ENCODE measurements around the gene ACBD3.

ACBD3 gene

DNA sequence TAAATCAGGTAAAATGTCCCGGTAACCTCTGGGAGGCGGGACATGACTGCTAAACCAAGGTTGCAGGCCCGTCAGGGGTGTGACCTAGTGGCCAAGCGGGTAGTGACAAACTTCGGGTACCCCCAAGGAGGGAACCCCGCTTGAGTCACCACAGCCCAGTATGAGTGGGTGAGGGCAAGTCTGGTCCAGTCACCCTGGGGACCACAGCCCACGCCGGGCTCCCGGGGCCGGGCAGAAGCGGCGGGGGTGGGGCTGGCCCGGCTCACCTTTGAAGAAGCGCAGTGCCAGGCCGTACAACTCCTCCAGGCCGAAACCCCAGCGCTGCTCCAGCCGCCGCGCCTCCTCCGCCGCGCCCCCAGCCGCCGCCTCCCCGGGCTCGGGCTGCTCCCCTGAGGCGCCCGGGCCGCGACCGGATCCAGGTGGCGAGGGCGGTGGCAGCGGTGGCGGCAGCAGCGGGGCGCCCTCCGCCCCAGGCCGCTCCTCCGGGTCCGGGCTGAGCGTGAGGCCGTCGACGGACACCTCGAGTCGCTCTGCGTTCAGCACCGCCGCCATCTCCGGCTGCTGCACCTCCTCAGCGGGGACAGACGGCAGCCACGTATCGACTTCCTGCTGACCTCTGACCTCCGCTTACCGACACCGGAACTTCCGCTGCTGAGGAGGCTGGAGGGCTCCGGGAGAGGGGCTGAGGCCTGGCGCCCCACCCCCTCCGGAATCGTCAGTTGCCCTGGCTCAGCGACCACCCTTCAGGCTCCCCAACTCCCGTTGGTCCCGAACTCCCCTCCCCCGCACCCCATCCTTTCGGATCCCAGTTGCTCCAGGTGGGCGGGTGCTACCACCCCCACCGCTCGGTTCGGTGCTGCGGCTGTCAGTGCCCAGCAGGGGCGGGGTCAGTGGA is at the start of gene ACBD3:
TSS of gene ACBD3 (minus strand) at position 618 of the 895 bp plus-strand sequence. CDS start at position 552, 66 bp downstream.
- intact Hi-C loops (cut with micrococcal nuclease): loop anchor here (5.0 kb wide), 2 partner anchors 119 to 189 kb away; partner anchors contain the start of gene SDE2
- H3K27ac Mint-ChIP-seq: peak within 1 kb of the TSS; percentile 91
- no peaks in the 10 kb centered on the region for H3K27me3 Mint-ChIP-seq
- no peaks in the 10 kb centered on the region for H3K9me3 Mint-ChIP-seq
- H3K4me1 Mint-ChIP-seq (ENCODE audit: low read depth): peaks cover 38% of the 10 kb centered on the region
- peak within 1 kb of the TSS; percentile 88 for H3K4me3 Mint-ChIP-seq
- peaks cover 18% of the 10 kb centered on the region for H3K36me3 Mint-ChIP-seq (ENCODE audit: low read depth)

DNA sequence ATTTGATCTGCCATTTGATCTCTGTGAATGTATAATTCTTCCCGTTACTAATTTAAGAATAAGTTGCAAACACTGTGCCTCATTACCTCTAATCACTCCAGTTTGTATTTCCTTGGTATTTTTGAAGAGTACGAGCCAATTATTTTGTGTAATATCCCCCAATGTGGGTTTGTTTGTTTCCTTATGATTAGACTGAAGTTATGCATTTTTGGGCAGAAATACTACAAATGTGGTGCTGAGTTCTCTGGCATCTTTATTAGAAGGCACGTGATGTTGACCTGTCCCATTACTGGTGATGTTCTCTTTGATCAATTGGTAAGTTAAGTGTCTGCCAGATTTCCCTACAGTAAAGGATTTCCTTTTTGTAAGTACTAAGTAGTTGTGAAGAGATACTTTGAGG is 47.3 kb upstream of the ACBD3 start:
- H3K9me3 Mint-ChIP-seq: no peaks in the 10 kb centered on the region

DNA sequence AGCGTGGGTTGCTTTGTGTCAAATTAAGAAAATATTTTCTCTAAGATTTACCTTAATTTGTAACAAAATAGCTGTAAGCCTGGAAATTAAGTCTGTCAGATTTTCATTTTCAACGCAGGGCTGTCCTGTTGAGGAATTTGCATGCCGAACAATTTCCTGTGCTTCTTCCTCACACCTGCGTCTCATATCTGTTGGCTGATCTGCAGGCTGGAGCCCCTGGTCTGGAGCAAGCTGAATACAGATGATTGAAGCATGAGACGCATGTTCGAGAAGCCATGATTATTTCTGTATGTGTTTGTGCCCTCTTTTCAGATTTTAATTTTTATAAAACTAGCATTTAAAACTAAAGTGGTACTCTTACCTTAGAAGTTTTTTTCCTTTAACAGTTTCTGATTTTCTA is 46.8 kb upstream of the ACBD3 start:
- H3K36me3 Mint-ChIP-seq (ENCODE audit: low read depth): peaks cover 27% of the 10 kb centered on the region
- no peak overlapping the region for H3K27ac Mint-ChIP-seq
- no peaks in the 10 kb centered on the region for H3K27me3 Mint-ChIP-seq
- no peaks in the 10 kb centered on the region for H3K9me3 Mint-ChIP-seq
- intact Hi-C loops (cut with micrococcal nuclease): no loop called here
- no peak overlapping the region for H3K4me3 Mint-ChIP-seq
- H3K4me1 Mint-ChIP-seq (ENCODE audit: low read depth): no peaks in the 10 kb centered on the region

More for the DNA sequence above, 47.3 kb upstream of the ACBD3 start:
- intact Hi-C loops (cut with micrococcal nuclease): no loop called here
- H3K36me3 Mint-ChIP-seq (ENCODE audit: low read depth): peaks cover 30% of the 10 kb centered on the region
- H3K4me3 Mint-ChIP-seq: no peak overlapping the region
- H3K27ac Mint-ChIP-seq: no peak overlapping the region
- no peaks in the 10 kb centered on the region for H3K27me3 Mint-ChIP-seq
- no peaks in the 10 kb centered on the region for H3K4me1 Mint-ChIP-seq (ENCODE audit: low read depth)

DNA sequence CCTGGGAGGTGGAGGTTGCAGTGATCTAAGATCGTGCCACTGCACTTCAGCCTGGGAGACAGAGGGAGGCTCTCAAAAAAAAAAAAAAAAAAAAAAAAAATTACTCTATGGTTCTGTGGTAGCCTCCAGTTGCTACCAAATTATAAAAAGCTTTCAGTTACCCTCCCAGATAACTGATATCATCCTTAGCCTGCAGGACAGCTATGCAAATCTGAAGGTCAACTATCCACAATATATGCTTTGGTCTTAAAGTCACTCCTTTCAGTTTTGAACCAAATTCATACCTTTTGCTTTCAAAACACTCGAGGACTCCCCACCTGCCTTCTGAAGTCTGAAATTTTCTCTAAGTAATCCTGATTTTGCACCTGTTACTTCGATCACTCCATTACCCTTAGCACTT is 40.1 kb upstream of the ACBD3 start:
- H3K27me3 Mint-ChIP-seq: peaks cover 37% of the 10 kb centered on the region
- no peak overlapping the region for H3K27ac Mint-ChIP-seq
- peaks cover 6% of the 10 kb centered on the region for H3K4me1 Mint-ChIP-seq (ENCODE audit: low read depth)
- H3K36me3 Mint-ChIP-seq (ENCODE audit: low read depth): no peaks in the 10 kb centered on the region
- intact Hi-C loops (cut with micrococcal nuclease): no loop called here
- no peaks in the 10 kb centered on the region for H3K9me3 Mint-ChIP-seq
- no peak overlapping the region for H3K4me3 Mint-ChIP-seq

DNA sequence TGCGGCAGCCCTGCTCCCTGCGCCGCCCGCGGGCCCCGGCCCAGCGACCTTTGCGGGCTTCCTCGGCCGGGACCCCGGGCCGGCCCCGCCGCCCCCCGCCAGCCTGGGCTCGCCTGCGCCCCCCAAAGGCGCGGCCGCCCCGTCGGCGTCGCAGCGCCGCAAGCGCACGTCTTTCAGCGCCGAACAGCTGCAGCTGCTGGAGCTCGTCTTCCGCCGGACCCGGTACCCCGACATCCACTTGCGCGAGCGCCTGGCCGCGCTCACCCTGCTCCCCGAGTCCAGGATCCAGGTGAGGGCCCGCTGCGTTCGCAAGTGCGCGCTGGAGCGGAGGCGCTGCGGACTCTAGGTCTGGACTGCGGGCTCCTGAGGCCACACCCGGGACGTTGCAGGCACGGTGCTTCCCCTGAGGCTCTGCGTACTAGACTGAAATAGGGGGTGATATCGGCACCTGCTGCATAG is 37.3 kb upstream of the ACBD3 start:
- intact Hi-C loops (cut with micrococcal nuclease): no loop called here
- no peak overlapping the region for H3K27ac Mint-ChIP-seq
- H3K27me3 Mint-ChIP-seq: peaks cover 43% of the 10 kb centered on the region

DNA sequence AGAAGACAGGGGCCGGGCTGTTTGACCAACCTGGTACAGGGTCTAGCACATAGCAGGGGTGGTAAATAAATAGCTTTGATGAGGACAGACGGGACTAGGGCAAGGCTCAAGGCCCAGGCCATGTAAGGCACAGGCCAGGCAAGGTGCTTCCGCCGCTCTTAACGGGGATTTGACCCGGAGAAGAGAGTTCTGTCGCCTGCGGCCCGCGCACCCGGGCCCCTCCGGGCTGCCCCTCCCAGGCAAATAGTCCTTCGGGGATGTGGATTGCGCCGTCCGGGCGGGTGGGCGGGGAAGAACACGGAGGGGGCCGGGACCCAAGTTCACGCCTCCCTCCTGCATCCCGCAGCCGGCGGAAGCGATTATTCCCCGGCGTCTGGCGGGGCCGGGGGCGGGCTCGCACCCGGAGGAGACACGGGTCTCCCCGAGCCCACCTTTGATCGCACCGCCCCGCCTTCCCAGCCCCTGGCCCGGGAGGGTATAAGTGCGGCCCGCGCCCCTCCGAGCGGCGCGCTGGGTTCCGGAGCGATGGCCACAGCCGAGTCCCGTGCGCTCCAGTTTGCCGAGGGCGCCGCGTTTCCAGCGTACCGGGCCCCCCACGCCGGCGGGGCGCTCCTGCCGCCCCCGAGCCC is 36.7 kb upstream of the ACBD3 start, which contains the start of gene MIXL1:
TSS of gene MIXL1 (plus strand) at position 508 of the 629 bp plus-strand sequence. CDS start at position 526, 18 bp downstream.
- Mint-ChIP-seq H3K27me3 (peaks cover 45% of the 10 kb centered on the region), H3K9me3 (no peaks in the 10 kb centered on the region), H3K4me3 (peak within 1 kb of the TSS; percentile 72), H3K36me3 (ENCODE audit: low read depth) (no peaks in the 10 kb centered on the region), H3K27ac (no peak within 1 kb of the TSS), H3K4me1 (ENCODE audit: low read depth) (peaks cover 6% of the 10 kb centered on the region)
- intact Hi-C loops (cut with micrococcal nuclease): no loop called here

More for the DNA sequence above, 37.3 kb upstream of the ACBD3 start:
- Mint-ChIP-seq H3K36me3 (ENCODE audit: low read depth) (no peaks in the 10 kb centered on the region), H3K9me3 (no peaks in the 10 kb centered on the region), H3K4me3 (peak overlapping the region; percentile 72), H3K4me1 (ENCODE audit: low read depth) (peaks cover 6% of the 10 kb centered on the region)

DNA sequence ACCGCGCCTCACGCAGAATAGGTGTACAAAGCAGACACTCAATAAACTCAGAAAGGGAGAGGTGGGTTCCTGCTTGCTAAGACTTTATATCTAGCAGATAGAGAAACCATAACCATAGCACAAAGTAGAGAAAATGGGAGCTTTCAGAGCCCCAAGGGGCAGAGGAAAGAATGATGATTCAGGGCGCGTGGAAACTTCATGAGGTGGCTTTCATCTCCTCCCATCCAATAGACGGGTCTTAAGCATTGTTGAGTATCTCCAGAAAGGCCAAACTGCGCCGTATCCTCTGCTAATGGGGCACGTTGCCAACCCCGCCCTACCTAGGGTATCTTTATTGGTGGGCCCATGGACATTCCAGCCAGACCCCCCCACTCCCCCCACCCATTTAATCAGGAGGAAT is 36.1 kb upstream of the ACBD3 start:
- H3K27me3 Mint-ChIP-seq: peaks cover 45% of the 10 kb centered on the region
- no peaks in the 10 kb centered on the region for H3K36me3 Mint-ChIP-seq (ENCODE audit: low read depth)
- no peaks in the 10 kb centered on the region for H3K9me3 Mint-ChIP-seq
- H3K4me3 Mint-ChIP-seq: no peak overlapping the region
- H3K4me1 Mint-ChIP-seq (ENCODE audit: low read depth): peaks cover 6% of the 10 kb centered on the region
- intact Hi-C loops (cut with micrococcal nuclease): no loop called here
- no peak overlapping the region for H3K27ac Mint-ChIP-seq

DNA sequence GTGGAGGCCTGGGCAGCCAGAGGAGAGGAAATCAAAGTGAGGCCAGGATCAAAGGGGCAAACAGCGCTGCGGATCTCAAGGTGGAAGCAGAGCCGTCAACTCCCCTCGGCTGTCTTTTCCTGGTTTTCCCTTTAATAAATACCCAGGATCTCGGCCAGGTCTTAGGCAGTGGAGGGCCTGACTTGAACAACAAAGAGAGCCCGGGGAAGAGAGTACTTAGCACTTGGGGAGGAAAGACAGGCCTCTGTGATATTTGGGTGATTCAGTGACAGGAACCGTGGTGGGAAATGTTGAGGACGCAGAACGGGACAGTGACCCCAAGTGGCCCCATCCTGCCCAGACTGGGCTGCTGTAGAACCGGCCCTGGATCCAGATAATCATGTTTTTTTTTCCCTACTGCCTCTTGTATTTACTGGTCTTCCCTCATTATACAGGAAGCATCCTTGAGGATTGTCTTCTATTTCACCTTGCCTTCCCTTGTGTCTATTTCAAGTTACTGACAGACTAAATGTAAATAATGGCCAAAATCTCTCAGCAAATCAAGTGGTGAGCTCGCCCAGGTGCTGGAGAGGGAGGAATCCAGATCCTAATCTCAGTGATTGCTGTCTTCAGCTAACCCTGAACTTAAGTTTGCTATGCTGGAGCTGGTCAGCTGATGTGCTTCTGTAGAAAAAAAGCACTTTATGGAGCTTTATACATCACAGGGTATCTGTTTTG is 34.1 kb upstream of the ACBD3 start:
- no peak overlapping the region for H3K4me3 Mint-ChIP-seq
- H3K27ac Mint-ChIP-seq: no peak overlapping the region
- no peaks in the 10 kb centered on the region for H3K36me3 Mint-ChIP-seq (ENCODE audit: low read depth)
- H3K9me3 Mint-ChIP-seq: no peaks in the 10 kb centered on the region
- intact Hi-C loops (cut with micrococcal nuclease): no loop called here
- H3K27me3 Mint-ChIP-seq: peaks cover 42% of the 10 kb centered on the region
- peaks cover 6% of the 10 kb centered on the region for H3K4me1 Mint-ChIP-seq (ENCODE audit: low read depth)

DNA sequence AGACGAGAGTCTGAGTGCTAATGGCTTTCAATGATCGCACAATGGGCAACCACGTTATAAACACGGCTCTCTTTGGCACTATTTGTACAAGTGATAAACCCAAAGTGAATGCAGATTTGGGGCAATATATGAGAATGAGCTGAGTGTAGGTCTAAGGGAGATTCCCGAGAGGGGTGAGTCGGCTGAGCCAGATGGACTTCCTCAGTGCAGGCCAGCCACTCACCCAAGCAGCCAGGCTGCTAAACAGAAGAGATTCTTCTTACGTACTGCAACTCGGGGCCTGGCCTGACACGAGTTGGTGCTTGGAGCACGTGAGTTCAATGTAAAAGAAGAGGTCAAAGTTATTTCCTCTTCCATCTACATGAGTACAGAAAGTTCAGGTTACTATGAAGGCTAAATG is 30.7 kb upstream of the ACBD3 start:
- H3K27me3 Mint-ChIP-seq: peaks cover 13% of the 10 kb centered on the region
- H3K4me1 Mint-ChIP-seq (ENCODE audit: low read depth): no peaks in the 10 kb centered on the region
- no peaks in the 10 kb centered on the region for H3K9me3 Mint-ChIP-seq
- H3K27ac Mint-ChIP-seq: no peak overlapping the region
- H3K4me3 Mint-ChIP-seq: no peak overlapping the region
- H3K36me3 Mint-ChIP-seq (ENCODE audit: low read depth): no peaks in the 10 kb centered on the region
- intact Hi-C loops (cut with micrococcal nuclease): no loop called here

DNA sequence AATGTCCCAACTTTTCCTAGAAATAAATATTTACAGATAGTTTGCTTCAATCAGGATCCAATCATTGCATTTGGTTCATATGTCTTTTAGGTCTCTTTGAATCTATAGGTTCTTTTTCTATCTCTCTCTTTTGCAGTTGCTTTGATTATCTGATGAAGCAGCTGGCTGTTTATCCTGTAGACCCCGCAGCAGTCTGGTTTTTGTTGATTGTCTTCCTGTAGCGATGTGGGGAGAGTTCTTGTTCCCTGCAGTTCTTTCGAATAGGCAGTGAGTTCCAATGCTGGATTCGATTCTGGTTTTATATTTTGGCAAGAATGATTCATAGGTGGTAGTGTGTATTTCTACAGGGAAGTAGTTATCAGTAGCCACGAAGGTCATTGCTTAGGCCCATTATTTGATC is 29.5 kb upstream of the ACBD3 start:
- H3K27me3 Mint-ChIP-seq: peaks cover 8% of the 10 kb centered on the region
- H3K36me3 Mint-ChIP-seq (ENCODE audit: low read depth): no peaks in the 10 kb centered on the region
- no peaks in the 10 kb centered on the region for H3K4me1 Mint-ChIP-seq (ENCODE audit: low read depth)
- H3K27ac Mint-ChIP-seq: no peak overlapping the region
- no peak overlapping the region for H3K4me3 Mint-ChIP-seq
- no peaks in the 10 kb centered on the region for H3K9me3 Mint-ChIP-seq
- intact Hi-C loops (cut with micrococcal nuclease): no loop called here

DNA sequence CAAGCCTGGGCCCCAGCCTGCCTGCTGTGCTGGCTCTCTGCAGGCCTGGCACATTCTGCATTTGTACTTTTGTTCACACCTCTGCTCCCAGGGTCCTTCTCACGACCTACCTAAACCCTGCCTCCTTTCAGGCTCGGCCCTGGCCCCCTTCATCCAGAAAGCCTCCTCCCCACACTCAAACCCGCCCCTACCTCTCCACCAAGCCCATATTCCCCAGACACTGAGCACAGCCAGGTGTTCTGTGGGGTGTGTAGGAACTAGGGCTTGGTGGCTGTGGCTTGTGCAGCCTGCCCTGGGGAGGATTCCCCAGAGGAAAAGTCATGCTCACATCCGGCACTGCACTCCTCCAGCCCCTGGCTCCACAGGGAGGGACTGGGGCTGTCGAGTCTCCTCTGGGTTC is 28.7 kb upstream of the ACBD3 start:
- H3K27me3 Mint-ChIP-seq: peaks cover 2% of the 10 kb centered on the region
- intact Hi-C loops (cut with micrococcal nuclease): no loop called here
- H3K4me1 Mint-ChIP-seq (ENCODE audit: low read depth): no peaks in the 10 kb centered on the region
- H3K27ac Mint-ChIP-seq: no peak overlapping the region
- H3K9me3 Mint-ChIP-seq: no peaks in the 10 kb centered on the region
- no peaks in the 10 kb centered on the region for H3K36me3 Mint-ChIP-seq (ENCODE audit: low read depth)
- no peak overlapping the region for H3K4me3 Mint-ChIP-seq

DNA sequence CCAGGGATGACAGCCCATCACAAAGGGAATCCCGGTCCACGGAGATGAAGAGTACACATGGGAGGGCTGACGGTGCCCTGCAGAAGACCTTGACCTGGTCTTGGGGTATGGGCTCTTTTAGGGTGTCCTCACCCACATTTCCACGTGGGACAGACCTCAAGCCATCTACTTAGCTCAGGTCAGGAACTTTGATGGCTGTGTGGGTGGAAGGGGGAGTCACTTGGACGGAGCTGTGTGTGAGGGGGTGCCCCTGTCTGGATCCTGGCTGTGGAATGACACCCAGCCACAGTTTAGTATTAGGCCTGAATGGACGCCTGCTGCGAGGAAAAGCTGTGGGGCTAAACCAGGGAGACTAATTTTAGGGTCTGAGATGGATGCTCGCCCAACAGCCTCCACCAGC is 26.0 kb upstream of the ACBD3 start:
- Mint-ChIP-seq H3K27me3 (no peaks in the 10 kb centered on the region), H3K4me3 (no peak overlapping the region), H3K9me3 (no peaks in the 10 kb centered on the region), H3K36me3 (ENCODE audit: low read depth) (no peaks in the 10 kb centered on the region), H3K4me1 (ENCODE audit: low read depth) (no peaks in the 10 kb centered on the region), H3K27ac (no peak overlapping the region)
- intact Hi-C loops (cut with micrococcal nuclease): no loop called here

DNA sequence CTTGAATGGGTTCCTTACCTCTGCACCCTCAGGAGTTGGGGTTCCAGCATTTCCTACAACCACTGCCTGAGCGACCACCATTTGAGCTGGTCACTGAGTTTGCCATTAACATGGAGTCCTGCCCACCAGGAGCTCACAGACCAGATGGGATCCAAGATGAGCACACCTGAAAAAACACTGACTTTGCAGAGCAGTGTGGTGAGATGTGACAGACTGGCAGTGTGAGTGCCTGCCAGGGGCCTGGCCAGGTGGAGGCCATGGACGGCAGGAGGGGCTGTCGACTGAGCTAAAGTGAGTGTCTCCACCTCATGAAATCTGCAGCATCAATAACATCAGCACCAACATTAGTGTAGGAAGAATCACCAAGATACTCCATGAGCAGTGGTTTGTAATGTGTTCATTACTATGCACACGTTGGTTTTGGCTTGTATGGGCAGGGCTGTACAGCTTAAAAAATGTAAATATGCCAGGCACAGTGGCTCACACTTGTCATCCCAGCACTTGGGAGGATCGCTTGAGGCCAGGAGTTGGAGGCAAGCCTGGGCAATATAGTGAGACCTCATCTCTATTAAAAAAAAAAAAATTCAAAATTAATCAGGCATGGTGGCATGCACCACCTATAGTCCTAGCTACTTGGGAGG is 24.8 kb upstream of the ACBD3 start:
- intact Hi-C loops (cut with micrococcal nuclease): no loop called here
- H3K9me3 Mint-ChIP-seq: no peaks in the 10 kb centered on the region
- peaks cover 1% of the 10 kb centered on the region for H3K27me3 Mint-ChIP-seq
- H3K4me1 Mint-ChIP-seq (ENCODE audit: low read depth): no peaks in the 10 kb centered on the region
- H3K36me3 Mint-ChIP-seq (ENCODE audit: low read depth): no peaks in the 10 kb centered on the region
- no peak overlapping the region for H3K27ac Mint-ChIP-seq
- H3K4me3 Mint-ChIP-seq: no peak overlapping the region
